Right ventricle myocardium superior (tissue), 1 donor: ENCODE measurements around the gene SELENOF. TPM values are rescaled to one million over a fixed set of nuclear protein-coding genes. Genes with fewer than 3 reads are reported as not detected.
"Not testable (repeated sequence)": the region's sequence is repeated elsewhere in the genome, so short reads cannot be mapped to it uniquely, and the experiment has no call there.

Experiments used
- ATAC-seq: fragments of 200-7000 bp; cut with Tn5 transposase; one replicate; pipeline ENCODE4 v1.9.1; 2020; ENCODE audit warnings: mild to moderate bottlenecking; ENCODE audit not compliant: poor library complexity
- DNase-seq: peaks from one replicate; pipeline ENCODE4 v3.0.0-alpha.2; 2020
- intact Hi-C: fragments of 100-400 bp; cut with DNase I; formaldehyde crosslinking; loops from one replicate; pipeline ENCODE4 v1.11.2; 2022
- total RNA-seq: library from RNA; stranded (reverse); fragmentation: NEBNext Ultra II Directional; extraction: Animal tissue kit (Norgen Biotek cat#: 25700); gene quantifications from one replicate; pipeline ENCODE4 v1.2.1, GENCODE V29; 2021
- donor health status: DM: no; HTN: yes; CAD: no; lungs with severe emphysema.

SELENOF gene
- total RNA-seq, 1 donor from 2014 or later, result 69.8 TPM

DNA sequence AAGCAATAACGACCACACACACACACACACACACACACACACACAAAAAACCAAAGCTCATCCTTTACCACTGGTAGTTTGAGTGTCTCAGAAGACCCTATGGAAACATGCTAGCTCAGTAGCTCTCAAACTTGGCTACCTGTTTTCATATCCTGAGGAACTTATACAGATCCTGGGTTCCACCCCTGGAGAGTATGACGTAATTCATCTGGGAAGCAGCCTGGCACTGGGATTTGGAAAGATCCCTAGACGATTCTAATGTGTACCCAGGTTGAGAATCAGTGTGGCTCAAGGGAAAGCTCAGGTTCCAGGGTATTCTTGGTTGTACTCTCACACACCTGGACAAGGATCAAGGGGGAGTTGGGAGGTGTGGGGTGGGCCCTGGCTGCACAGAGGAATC is 85.9 kb downstream of the SELENOF start:
- intact Hi-C loops, result no loop called here
- DNase-seq, result no peak
- no peak for ATAC-seq

DNA sequence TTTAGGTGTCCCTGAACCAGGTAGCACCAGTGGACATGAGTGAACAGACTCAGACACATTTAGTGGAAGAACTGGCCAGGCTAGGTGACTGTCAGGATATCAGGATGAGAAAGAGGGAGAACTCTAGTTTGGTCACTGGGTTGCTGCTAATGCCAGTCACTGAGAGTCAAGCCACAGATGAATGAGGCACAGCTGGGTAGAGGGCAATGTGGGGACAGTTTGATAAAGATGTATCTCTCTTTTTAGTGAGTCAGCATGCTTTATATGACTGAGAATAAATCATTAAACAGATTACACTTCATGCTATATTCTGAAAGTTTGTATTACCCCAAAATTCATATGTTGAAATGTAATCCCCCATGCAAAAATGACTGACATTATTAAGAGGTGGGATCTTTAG is 87.1 kb downstream of the SELENOF start:
- ATAC-seq (no peak), DNase-seq (no peak)
- intact Hi-C loops, result no loop called here

DNA sequence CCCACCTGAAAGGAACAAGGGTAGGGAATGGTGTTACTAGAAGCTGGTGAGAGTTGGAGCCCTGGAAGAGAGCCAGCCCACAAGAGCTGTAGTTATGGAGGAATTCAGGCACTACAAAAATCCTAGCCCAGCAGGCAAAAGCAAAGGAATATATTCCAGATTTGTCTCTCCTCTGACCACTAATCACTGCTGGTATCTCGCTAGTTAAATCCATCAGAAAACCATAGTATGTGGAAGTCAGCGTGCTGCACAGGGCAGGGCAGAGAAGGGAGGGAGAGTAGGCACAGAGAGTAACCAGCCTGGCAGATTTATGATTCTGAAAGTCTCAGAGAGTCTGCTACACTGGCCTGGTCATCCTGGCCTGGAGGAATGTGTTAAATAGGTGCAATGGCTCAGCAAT is 88.6 kb downstream of the SELENOF start:
- no peak for DNase-seq
- ATAC-seq, result no peak
- intact Hi-C loops, result no loop called here

- ATAC-seq (no peak), DNase-seq (no peak)
- intact Hi-C loops, result no loop called here
Observed at GRCh38 chr1:86823821-86824500, 90.0 kb downstream of the SELENOF start.

DNA sequence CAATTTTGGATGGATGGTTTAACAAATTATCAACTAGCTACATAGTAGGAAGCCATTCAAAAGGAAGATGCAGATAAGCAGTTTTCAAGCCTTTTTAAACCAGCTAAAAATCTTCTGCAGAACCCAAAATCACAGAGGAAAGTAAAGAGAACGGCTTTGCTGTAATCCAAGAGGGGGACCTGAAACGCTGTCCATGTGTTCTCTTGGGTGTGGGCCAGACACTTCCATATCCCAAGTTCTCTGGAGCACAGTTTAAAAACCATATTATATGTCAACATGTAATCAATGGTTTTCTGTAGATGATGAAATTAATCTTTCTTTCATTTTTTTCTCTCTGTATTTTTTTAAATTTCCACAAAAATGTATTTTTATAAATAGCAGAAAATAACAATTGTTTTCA is 90.5 kb downstream of the SELENOF start:
- ATAC-seq, result no peak
- DNase-seq, result no peak
- intact Hi-C loops, result no loop called here

GRCh38 chr1:86822459-86822858 is 91.5 kb downstream of the SELENOF start:
- DNase-seq, result no peak
- intact Hi-C loops, result no loop called here
- no peak for ATAC-seq

DNA sequence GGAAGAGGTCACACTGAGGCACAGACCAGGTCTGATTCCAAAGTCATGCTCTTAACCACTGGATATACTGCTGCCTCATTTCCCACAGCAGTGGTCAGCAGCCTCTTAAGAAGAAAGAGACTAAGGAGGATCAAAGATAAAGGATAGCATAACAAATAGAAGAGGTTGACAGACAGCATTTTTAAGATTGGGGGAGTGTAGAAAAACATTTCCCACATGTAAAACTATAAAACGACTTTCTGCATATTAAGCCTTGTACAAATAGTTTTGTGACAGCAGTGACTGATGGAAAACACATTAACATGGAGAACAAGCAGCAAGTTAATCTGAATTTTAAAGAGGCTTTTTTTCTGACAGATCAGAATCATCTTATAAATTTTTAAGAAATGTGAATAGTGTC is 92.0 kb downstream of the SELENOF start:
- ATAC-seq, result no peak
- intact Hi-C loops, result no loop called here
- no peak for DNase-seq

- intact Hi-C loops, ATAC-seq, DNase-seq: not testable (repeated sequence)
Observed at GRCh38 chr1:86819970-86820369, 94.0 kb downstream of the SELENOF start.

DNA sequence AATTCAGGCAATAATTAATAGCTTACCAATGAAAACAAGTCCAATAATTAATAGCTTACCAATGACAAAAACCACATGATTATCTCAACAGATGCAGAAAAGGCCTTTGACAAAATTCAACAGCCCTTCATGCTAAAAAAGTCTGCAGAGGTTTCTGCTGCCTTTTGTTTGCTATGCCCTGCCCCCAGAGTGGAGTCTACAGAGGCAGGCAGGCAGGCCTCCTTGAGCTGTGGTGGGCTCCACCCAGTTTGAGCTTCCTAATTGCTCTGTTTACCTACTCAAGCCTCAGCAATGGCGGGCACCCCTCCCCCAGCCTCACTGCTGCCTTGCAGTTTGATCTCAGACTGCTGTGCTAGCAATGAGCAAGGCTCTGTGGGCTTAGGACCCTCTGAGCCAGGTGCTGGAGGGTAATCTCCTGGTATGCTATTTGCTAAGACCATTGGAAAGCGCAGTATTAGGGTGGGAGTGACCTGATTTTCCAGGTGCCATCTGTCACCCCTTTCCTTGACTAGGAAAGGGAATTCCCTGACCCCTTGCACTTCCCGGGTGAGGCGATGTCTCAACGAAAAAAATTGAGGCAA is 96.6 kb downstream of the SELENOF start:
- DNase-seq, ATAC-seq, intact Hi-C loops: not testable (repeated sequence)

- ATAC-seq, DNase-seq, intact Hi-C loops: not testable (repeated sequence)
Observed at GRCh38 chr1:86814118-86814517, 99.8 kb downstream of the SELENOF start.

Other genes starting within 250 kb of the SELENOF start
- 120 TPM for gene SH3GLB1, start 209.6 kb downstream of the SELENOF start, total RNA-seq
- gene HS2ST1, start 509 bp upstream of the SELENOF start, total RNA-seq, result 10.7 TPM